HG03097 (cell line): ENCODE measurements around the gene CSNK1G1.
"Not testable (repeated sequence)": the region's sequence is repeated elsewhere in the genome, so short reads cannot be mapped to it uniquely, and the experiment has no call there.

ENCODE experiments used
- ATAC-seq: cut with Tn5 transposase; IDR thresholded peaks from one replicate; pipeline ENCODE4 v1.9.1; 2021; ENCODE audit not compliant: unreplicated experiment, low FRiP score

Gene CSNK1G1

GRCh38 chr15:64143276-64143675 lies 212.7 kb downstream of the CSNK1G1 start:
- ATAC-seq, result no peak

DNA sequence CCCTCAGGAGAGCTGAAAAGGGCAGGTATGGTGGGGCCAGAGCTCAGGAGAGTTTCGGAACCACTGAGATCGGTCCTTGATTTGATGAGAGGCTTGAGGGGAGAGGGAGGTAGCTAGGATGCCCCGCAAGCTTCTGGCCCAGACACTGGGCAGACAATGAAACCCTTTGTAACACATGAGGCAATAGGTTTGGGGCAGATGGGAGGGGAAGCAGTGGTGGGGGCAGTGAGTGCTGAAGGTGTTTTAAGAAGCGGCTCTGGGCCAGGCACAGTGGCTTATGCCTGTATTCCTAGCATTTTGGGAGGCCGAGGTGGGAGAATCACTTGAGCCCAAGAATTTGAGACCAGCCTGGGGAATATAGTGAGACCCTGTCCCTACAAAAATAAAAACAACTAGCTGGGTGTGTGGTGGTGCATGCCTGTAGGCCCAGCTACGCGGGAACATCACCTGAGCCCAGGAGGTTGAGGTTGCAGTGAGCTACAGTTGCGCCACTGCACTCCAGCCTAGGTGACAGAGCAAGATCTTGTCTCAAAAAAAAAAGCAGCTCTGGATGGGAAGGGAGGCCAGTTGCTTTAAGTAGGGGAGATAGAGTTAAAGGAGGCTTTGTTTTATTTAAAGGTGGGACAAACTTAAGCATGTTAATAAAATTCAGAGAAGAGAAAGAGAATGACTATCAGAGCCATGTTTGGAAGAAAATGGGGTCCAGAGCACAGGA lies 214.0 kb downstream of the CSNK1G1 start:
- no peak for ATAC-seq

- ATAC-seq, result no peak
These were observed 217.5 kb downstream of the CSNK1G1 start for GRCh38 chr15:64138331-64138941.

- no peak for ATAC-seq
These were observed 218.6 kb downstream of the CSNK1G1 start for GRCh38 chr15:64137226-64137833.

DNA sequence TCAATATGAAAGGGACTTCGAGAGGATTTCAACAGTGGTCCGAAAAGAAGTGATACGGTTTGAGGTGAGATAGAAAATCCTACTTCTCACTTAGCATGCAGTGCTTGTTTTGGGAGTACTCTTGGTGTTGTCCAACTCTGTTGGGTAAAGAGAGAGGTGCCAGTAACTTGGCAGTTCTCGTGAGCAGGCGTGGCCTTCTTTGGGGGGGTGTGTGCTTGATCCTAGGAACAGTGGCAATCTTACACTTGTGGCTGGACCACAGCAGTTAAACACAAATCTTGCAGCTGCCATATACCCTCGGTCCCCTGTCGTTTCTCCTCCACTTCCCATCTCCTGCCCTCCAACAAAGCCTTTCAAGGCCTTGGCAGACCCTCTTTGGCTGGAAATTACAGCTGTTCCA lies 219.6 kb downstream of the CSNK1G1 start:
- no peak for ATAC-seq

DNA sequence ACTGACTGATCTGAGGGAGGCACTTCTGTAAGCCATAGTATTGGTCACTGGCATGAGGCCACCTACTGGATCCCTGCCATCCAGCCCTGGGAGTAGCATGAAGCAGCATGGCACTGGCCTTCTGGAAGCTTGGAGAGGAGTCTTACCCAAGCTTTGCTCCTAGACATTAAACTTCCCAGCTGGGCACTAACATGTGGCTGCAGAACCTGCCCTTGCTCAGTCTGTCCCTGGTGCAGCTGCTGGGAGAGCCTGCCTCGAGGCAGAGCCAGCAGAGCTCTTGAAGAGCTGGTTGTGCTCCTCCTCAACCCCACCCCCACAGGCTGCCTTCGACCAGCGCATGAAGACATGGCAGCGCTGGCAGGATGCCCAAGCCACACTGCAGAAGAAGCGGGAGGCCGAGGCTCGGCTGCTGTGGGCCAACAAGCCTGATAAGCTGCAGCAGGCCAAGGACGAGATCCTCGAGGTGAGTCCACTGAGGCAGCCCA lies 221.6 kb downstream of the CSNK1G1 start:
- no peak for ATAC-seq

DNA sequence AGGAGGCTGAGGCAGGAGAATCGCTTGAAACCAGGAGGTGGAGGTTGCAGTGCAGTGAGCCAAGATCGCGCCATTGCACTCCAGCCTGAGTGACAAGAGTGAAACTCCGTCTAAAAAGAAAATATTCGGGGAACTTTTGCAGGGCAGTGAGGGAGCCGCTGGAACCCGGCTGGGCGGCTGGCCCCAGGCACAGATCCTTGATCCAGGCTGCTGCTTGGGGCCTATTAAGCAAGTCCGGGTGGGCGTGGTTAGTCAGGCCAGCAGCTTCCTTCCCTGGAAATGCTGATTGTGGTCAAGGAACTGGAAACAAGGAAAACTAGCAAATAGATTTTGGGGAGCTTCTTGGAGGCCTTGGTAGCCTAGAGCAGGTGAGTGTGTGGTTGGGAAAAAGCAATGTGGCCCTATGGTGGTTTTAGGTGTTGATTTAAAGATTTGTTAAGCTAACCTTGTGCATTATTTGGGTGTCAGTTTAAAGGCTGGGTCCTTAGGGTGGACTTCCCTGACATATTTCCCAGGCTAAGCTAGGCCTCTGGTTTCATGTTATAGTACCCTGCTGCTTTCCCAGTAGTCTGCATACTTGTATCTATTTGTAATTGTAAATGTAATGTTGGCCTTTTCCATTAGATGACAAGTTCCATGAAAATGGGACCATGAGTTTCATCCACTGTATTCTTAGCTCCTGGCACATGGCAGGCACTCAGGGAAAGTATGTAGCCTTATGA lies 222.2 kb downstream of the CSNK1G1 start:
- ATAC-seq, result no peak

DNA sequence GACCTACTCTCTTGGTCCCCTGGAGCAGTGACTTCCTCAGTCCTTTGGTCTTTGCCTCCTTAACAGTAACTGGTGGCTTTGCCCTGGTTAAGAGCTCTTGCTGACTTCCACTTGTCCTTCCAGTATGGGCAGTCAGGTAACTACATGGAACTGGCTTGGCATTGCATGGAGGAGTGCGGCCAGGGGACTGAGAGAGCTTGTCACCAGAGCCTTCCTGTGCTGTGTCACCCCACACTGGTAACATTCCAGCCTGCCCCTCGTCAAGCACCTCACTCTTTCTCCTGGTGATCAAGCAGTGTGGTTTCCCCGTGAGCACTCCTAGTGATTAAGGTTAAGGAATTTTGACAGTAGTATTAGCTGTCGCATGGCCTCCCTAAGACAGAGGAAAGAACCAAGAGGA lies 223.8 kb downstream of the CSNK1G1 start:
- no peak for ATAC-seq

DNA sequence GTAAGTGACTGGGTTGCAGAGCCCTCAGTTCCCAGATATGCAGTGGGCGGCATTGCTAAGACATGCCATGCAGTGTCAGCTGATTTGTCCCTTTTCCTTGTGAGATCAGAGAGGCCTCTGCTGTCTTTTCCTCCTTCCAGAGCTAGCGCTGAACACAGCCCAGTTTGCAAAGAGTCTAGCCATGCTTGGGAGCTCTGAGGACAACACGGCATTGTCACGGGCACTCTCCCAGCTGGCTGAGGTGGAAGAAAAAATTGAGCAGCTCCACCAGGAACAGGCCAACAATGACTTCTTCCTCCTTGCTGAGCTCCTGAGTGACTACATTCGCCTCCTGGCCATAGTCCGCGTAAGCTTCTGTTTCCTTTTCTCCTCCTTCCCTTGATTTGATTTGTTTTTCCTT lies 224.4 kb downstream of the CSNK1G1 start:
- ATAC-seq, result no peak

DNA sequence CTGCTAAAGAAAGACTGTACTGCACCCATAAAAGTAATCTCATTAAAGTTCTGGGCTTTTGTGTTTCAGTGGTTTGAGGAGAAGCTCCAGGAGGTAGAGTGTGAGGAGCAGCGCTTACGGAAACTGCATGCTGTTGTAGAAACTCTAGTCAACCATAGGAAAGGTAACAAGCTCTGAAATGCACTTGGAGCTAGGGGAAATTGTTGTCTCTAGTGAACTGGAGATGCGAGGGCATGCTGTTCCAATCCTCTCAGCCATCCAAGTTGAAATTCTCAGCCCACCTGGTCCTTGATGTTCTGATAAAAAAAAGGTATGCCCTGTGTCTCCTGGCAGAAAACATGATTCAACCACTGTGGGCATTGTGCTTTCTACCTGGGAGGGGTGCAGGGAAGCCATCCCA lies 225.8 kb downstream of the CSNK1G1 start:
- ATAC-seq, result no peak

- ATAC-seq, result no peak
These were observed 228.3 kb downstream of the CSNK1G1 start for GRCh38 chr15:64127521-64128270.

DNA sequence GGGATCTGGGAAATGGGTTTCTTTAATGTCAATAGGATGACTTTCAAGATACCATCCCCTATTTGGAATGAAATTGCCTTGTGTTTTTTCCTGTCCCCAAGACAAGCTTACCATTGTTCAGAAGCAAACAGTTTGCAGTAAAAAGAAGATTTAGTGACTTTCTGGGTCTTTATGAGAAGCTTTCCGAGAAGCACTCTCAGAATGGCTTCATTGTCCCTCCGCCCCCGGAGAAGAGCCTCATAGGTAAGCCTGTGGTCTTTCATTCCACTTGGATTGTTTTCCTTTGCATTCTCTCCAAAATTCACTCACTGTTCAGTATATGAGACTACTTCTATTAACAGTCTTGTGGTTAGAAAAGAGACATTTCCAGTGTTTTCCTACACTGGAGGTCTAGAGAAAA lies 230.0 kb downstream of the CSNK1G1 start:
- no peak for ATAC-seq

DNA sequence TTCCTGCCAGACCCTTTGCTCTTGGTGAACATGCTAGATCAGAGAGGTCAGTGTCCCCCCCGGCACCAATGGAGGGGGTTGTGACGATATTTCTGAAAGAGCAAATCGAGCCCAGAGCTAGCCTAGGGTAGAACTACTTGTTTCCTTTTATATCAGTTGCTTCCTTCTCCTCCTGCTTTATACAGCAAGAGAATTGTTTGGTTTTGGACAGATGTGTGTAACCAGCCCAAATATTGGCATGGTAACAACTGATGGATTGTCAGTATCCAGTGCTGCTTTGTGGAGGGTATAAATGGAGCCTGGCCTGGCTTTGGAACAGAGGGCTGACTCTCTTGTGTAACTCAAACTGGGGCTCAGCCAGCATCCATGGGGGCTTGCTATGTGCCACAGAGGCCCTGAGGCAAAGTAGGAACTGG lies 233.0 kb downstream of the CSNK1G1 start:
- no peak for ATAC-seq

DNA sequence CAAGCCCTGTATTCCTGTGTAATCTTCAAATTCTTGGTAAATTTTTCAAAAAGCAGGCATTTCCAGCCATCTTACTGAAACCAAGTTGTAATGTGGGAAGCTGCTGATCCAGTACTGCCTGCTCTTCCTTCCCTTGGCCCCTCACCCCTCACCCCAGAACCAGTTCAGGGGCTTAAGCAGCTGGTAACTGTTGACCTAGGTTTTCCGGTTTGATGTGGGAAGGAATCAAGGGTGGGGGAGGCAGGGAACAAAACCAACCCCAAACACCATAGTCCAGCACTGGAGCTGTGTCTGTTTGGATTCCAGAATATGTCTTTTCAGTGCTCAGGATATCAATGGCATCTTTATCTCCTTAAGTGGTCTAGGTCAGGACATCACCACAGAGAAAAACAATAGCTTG lies 233.5 kb downstream of the CSNK1G1 start:
- no peak for ATAC-seq

DNA sequence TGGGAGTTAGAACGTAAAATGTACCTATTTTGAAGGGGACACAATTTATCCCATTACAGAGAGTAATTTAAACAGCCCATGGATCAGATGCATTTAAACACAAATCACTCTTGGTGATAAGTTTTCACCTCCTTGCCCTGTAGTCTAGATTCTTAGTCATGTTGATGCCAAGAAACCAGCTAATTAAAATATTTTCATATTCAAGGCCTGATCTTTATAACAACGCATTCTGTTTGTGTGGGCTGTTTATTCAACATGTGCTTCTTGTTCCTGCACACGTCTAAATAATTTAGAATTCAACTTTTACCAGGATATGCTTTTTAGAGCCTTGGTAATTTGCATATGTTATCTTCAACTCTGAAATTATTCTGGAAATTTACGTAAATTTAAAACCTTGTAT lies 234.4 kb downstream of the CSNK1G1 start:
- ATAC-seq, result no peak

- ATAC-seq, result not testable (repeated sequence)
These were observed 235.7 kb downstream of the CSNK1G1 start for GRCh38 chr15:64120322-64120721.

- ATAC-seq, result no peak
These were observed 238.1 kb downstream of the CSNK1G1 start for GRCh38 chr15:64117759-64118487.
